ENCODE measurements around the gene RANBP10. TPM values are rescaled to one million over a fixed set of nuclear protein-coding genes. Genes with fewer than 3 reads are reported as not detected.
"Not testable (repeated sequence)": the region's sequence is repeated elsewhere in the genome, so short reads cannot be mapped to it uniquely, and the experiment has no call there.

RANBP10 gene
- polyA plus RNA-seq, 3 donors: 19.2 to 22.3 (median 19.2) TPM

DNA sequence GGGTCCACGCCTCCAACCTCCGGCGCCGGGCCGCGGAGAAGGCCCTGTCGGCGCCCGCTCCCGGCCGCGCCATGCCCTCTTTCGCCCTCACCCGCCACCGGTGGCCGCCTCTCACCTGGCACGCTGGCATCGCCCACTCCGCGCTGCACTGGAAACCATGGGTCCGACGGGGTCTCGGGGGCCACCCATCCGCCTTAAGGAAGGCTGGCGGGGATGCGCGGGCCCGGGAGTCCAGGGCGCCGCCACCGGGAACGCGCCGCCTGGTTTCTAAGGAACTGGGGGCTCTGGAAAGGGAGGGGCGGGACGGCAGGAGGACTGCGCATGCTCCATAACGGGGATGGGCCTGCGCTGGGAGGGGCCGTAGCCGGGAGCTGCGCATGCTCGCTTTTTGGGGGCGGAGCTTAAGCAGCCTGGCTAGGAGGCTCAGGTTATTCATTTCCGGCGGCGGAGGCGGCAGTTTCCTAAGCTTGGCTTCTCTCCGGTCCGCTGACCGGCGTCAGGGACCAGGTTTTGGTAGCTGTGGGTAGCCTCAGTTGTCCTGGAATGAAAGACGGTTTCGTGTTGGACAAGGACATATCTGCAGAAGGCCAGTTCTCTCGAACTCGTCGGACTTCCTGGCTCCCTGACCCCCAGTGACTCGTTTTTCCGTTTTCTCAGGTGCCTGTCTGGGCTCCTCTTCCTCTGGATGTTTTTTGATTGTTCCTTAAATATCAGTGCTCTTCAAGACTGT, 87.1 kb downstream of the RANBP10 start, which contains the start of gene GFOD2:
TSS of gene GFOD2 (minus strand) at position 269 of the 730 bp plus-strand sequence. CDS start 33,601 bp downstream, outside the sequence.
- peak; percentile 91 to 93 (median 92) for DNase-seq (ENCODE audit: low read depth in 3 of 3, low spot score in 2 of 3)

DNA sequence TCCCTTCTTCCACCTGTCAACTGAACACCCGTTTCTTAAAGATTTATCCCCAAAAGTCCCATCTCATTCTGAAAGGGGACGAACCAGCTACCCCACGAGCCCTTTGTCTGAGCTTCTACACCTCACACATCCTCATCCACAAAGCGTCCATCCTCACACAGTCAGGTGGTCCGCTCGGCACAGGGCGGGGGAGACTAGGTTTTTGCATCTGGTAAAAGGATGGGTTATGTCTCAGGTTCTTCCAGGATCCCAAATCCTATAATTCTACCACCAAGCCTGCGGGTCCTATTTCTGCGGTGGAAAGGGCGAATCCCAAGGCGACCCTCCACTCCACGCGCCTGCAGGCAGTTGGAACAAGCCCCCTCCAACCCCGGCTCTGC, 87.7 kb downstream of the RANBP10 start:
- DNase-seq (ENCODE audit: low read depth in 3 of 3, low spot score in 2 of 3): no peak

DNA sequence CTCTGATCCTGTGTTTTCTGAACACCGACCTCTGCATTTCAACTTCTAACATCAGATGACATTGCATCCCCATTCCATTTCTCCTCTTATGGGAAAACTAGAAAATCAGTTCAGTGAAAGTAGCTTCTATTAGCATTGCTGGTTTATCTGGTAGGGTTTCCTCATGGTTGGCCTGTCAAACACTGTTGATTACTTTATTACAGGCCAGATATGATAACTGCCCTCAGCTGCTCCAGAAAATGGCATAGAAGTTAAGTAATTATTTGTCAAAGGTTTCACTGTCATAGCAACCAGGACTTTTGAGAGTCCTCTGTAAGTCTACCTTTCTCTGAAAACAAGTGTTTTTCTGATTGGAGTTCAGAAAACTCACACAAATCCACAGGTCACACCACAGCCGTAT, 90.3 kb downstream of the RANBP10 start:
- no peak for DNase-seq (ENCODE audit: low read depth in 3 of 3, low spot score in 2 of 3)

DNA sequence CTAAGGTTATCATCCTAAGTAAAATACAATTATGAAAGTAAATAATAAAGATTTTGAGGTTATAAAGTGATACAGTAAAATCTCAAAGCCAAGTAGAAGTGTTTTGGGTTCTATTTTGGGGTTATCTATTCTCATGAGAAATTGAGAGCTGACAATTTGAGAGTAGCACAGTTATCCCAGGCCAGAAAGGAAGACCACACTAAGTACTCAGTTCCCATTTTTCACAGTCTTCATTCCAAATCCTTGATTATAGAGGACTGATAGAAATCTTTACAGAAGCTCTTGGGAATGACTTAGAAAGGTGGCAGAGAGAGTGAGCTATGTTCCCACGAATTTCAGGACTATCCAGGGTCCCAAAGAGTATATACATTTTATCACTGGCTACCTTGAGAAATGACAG, 91.8 kb downstream of the RANBP10 start:
- no peak for DNase-seq (ENCODE audit: low read depth in 3 of 3, low spot score in 2 of 3)

DNA sequence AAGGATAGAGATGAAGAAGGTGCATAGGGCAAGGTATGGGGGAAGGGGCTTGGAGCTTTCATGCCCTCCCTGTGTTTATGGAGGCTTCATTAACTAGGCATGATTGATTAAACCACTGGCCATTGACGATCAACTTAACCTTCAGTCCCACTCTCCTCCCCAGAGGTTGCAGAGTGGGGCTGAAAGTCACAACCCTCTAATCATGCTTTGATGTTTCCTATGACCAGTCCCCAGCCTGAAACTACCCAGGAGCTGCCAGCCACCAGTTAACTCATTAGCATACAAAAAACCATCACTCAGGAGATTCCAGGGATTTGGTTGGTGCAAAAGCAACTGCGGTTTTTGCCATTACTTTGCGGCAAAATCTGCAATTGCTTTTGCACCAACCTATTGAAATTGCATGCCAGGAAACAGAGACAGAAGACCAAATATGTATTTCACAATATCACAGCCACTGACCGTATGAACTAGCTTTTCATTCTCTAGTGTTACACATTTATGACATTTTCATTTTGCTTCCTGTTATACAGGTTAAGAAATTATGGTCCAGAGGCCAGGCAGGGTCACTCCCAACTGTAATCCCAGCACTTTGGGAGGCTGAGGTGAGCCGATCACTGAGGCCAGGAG, 92.6 kb downstream of the RANBP10 start:
- no peak for DNase-seq (ENCODE audit: low read depth in 3 of 3, low spot score in 2 of 3)

DNA sequence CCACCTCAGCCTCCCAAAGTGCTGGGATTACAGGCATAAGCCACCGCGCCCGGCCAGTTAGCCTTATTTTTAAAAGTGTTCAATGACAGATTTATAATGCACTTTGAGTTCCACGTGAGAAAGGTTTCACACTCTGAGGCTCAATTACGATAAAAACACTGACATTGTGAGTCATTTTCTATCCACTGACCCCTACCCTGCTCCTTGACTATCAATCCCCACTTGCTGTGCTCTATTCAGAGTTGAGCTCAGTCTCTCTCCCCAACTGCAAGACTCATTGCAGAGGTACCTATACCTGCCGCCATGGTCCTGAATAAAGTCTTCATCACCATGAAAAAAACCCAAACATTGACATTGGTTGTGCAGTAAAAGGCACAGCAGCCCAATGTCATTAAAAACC, 95.8 kb downstream of the RANBP10 start:
- DNase-seq (ENCODE audit: low read depth in 3 of 3, low spot score in 2 of 3): no peak

DNA sequence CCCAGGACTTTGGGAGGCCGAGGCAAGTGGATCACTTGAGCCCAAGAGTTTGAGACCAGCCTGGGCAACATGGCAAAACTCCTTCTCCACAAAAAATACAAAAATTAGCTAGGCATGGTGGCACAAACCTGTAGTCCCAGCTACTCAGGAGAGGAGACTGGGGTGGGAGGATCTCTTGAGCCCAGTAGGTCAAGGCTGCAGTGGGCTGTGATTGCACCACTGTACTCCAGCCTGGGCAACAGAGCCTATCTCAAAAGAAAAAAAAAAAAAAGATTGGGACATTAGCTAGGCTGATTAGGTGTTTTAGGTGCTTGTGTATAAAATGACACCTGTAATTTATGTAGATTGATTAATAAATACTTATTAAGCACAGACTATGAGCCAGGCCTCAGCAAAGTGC, 97.3 kb downstream of the RANBP10 start:
- no peak for DNase-seq (ENCODE audit: low read depth in 3 of 3, low spot score in 2 of 3)

DNA sequence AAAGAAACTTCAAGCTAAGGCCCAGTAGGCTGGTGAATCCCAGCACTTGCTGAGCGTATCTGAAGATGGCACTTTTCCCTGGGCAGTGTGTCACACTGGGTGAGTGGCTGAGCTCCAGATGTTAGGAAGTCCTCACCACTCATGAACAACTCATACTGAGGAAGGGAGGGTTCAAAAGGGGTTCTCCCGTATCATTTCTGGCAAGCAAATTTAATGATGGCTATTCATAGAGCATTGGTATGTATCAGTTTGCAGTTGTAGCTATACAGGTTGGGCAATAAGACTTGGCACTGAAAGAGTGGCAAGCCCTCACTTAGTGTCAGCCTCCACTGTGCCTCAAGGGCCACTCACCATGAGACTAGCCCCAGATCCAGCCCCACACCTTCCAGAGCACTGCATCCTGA, 98.0 kb downstream of the RANBP10 start:
- DNase-seq (ENCODE audit: low read depth in 3 of 3, low spot score in 2 of 3): no peak

DNA sequence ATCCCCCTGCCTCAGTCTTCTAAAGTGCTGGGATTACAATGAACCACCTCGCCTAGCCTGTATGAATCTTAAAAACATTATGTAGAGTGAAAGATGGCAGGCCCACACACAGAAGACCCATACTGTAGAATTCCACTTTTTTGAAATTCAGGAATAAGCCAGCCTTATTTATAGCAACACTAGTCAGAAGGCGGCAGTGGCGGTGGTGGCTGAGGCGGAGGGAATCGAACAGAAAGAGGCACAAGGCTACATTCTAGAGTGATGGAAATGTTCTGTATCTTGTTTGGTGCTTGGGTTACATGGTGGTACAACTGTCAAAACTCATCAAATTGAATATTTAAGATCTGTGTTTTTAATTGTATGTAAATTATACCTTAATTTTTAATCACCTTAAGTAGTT, 98.6 kb downstream of the RANBP10 start:
- no peak for DNase-seq (ENCODE audit: low read depth in 3 of 3, low spot score in 2 of 3)

DNA sequence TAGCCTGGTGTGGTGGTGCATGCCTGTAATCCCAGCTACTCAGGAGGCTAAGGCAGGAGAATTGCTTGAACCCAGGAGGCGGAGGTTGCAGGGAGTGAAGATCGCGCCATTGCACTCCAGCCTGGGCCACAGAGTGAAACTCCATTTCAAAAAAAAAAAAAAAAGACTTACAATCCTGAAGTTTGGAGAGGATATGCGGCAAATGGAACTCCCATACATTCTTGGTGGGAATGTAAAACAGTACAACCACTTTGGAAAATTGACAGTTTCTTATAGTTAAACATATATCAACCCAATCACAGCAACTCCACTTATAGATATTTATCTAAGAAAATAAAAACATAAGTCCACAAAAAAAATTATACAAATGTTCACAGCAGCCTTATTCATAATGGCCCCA, 99.2 kb downstream of the RANBP10 start:
- DNase-seq (ENCODE audit: low read depth in 3 of 3, low spot score in 2 of 3): no peak

DNA sequence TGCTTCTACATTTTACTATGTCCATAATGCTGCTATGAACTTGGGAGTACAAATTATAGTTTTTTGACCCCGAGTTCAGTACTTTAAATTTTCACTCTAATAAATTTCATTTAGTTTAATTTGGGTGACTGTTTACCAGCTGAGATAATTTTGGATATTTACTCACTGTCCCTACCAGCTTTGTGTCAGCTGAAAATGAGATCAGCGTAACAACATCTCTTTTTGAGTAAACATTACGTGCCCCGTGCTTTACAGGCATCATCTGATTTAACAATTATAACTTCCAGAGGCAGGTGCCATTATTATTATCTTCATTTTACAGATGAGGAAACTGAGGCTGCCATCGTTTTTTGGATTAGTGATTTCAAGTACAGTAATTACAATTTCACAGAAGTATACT, 102.2 kb downstream of the RANBP10 start:
- DNase-seq (ENCODE audit: low read depth in 3 of 3, low spot score in 2 of 3): no peak

DNA sequence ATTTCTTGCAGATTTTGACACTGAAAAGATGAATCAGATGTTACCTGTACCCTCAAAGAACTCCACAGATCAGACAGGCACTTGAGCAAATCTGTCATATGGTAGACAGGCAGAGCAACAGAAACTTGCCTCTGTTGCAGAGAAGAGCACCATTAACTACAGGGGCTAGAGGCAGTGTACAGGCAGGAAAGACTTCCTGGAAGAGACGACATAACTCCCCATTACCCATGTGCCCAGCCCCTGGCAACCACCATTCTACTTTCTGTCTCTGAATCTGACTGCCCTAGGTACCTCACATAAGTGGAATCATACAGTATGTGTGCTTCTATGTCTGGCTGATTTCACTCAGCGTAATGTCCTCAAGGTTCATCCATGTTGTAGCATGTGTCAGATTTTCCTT, 102.7 kb downstream of the RANBP10 start:
- no peak for DNase-seq (ENCODE audit: low read depth in 3 of 3, low spot score in 2 of 3)

DNA sequence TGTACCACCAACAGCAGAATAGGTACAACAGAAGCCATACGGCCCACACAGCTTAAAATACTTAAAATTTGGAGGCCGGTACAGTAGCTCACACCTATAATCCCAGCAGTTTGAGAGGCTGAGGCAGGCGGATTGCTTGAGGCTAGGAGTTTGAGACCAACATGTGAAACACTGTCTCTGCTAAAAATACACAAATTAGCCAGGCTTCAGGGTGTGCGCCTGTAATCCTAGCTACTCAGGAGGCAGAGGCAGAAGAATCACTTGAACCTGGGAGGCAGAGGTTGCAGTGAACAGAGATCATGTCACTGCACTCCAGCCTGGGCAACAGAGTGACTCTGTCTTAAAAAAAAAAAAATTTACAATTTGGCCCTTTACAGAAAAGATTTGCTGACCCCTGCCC, 104.2 kb downstream of the RANBP10 start:
- no peak for DNase-seq (ENCODE audit: low read depth in 3 of 3, low spot score in 2 of 3)

DNA sequence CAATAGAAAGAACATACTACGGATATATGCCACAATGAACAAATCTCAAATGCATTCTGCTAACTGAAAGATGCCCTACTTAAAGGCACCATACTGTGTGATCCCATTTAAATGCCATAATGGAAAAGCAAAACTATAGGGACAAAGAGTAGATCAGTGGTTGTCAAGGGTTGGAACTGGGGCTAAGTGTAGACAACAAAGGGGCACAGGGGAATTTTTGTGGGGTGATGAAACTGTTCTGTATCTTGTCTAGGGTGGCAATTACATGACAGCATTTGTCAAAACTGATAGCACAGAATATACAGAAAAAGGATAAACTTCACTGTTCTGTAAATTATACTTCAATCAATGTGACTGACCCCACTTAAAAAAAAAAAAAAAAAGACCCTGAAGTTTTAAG, 104.9 kb downstream of the RANBP10 start:
- DNase-seq (ENCODE audit: low read depth in 3 of 3, low spot score in 2 of 3): no peak

DNA sequence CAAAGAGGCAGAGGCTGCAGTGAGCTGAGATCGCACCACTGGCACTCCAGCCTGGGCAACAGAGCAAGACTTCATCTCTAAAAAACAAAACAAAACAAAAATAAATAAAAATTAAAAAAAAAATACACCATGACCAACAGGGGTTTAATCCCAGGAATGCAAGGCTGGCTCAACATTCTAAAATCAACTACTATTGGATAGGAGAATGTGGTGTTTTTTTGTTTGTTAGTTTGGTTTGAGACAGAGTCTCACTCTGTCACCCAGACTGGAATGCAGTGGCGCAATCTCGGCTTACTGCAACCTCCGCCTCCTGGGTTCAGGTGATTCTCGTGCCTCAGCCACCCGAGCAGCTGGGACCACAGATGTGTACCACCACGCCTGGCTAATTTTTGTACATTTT, 107.1 kb downstream of the RANBP10 start:
- no peak for DNase-seq (ENCODE audit: low read depth in 3 of 3, low spot score in 2 of 3)

DNA sequence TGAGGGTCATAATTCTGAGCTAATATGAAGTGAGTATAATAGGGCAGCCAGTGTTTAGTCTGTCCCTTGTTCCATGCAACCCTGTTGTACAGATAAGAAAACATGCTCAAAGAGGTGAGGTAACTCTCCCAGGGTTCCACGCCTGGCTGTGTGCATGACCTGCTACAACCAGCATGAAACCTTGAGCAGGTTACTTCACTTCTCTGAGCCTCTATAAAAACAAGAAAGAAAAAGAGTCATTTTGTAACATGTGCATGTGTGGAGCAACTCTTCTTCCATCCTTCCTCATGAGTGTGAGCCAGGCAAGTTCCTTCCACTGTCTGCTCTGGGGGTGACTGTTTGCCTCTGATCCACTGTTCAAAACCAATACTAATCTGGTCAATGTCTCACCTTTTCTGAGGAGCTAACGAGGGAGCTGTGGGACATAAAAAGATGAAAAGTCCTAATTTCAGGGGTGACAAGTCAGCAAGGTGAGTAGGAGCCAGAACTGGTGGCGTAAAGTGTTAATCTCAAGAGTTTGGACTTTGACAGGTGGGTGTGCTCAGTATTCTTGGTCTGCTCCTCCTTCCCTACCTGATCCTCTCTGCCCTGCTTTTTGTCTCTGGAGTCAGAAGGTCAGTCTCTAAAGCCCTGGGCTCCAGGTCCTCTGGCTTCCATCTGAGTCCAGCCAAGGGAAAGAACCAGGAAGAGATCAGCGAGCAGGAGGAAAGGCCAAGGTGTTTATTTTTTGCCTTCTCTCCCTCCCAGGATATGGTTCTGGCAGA, 108.8 kb downstream of the RANBP10 start:
- no peak for DNase-seq (ENCODE audit: low read depth in 3 of 3, low spot score in 2 of 3)

DNA sequence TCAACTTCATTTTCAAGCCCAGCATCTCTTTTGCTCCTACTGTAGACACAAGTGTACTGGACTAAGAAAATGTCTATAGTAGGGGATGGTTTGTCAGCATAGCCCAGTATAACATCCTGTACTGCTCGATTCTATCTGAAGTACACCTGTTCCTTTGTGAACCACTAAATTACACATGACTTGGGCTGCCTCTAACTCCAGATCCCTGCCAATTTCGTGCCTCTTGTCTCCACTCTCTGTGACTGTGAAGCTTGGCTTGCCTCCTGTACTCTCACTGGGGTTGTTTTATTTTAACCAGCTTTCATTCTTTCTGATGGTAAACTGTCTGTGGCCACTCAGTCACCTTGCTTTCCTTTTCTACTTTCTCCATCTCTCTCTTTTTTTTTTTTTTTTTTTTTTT, 111.7 kb downstream of the RANBP10 start:
- DNase-seq (ENCODE audit: low read depth in 3 of 3, low spot score in 2 of 3): no peak

DNA sequence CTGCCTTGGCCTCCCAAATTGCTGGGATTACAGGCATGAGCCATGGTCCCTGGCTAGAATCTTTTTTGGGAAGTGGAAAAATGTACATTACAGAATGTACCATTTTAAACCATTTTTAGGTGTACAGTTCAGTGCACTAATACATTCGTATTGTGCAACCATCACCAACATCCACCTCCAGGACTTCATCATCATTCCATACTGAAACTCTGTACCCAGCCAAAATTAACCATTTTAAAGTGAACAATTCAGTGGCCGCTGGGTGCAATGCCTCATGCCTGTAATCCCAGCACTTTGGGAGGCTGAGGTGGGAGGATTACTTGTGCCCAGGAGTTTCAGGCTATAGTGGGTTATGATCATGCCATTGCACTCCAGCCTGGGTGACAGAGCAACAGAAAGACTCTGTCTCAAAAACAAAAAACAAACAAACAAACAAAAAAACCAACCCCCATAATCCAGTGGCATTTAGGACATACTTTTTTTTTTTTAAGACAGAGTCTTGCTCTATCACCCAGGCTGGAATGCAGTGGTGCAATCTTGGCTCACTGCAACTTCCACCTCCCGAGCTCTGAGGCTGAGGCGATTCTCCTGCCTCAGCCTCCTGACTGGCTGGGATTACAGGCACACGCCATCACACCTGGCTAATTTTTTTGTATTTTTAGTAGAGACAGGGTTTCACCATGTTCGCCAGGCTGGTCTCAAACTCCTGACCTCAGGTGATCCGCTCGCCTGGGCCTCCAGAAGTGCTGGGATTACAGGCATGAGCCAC, 112.7 kb downstream of the RANBP10 start:
- not testable (repeated sequence) for DNase-seq (ENCODE audit: low read depth in 3 of 3, low spot score in 2 of 3)

DNA sequence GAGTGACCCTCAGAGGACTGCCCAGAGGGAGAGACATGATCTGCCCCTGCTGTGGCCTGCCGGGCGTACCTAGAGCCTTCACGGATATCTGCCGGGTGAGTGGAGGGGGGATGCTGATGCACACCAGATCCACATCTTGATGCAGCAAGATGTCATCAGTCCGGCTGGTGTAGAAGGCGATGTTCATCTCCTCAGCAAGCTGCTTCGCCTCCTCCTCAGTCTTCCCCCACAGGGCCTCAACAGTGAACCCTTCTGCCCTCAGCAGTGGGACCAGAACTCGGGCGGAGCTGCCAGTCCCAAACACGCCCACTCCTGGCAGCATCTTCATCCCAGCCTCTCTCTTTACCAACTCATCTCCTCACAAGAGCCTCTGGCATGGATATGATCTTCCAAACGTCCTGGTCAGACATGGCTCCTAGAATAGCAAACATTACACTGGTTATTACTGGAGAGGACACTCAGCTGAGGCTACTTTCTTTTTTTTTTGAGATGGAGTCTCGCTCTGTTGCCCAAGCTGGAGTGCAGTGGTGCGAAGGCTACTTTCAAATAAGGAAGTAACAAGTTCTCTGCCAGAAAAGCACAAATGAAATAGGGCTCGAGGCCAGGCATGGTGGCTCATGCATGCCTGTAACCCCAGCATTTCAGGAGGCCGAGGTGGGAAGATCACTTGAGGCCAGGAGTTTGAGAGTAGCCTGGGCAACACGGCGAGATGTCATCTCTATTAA, 120.8 kb downstream of the RANBP10 start:
- DNase-seq (ENCODE audit: low read depth in 3 of 3, low spot score in 2 of 3): no peak

DNA sequence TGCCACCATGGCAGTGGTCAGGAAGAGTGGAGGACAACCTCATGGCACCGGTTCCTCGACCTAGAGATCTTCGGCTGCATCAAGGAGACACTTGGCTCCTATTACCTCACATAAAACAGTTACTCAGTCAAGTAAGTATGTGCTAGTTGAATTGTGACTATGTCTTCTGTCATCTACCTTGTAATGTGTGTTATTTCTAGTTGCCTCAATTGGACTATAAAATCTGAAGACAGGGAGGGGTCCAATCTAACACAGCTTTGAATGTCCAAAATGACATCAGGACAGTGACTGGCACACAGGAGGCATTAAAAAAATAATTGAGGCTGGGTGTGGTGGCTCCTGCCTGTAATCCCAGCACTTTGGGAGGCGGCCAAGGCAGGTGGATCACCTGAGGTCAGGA, 122.6 kb downstream of the RANBP10 start:
- no peak for DNase-seq (ENCODE audit: low read depth in 3 of 3, low spot score in 2 of 3)

Data from right renal cortex interstitium (tissue), 3 donors.